GM19239 (cell line): ENCODE measurements around the gene LAP3.
"Not testable (repeated sequence)": the region's sequence is repeated elsewhere in the genome, so short reads cannot be mapped to it uniquely, and the experiment has no call there.

Experiments
- DNase-seq: peaks from one replicate; pipeline ENCODE4 v3.0.0; 2011; ENCODE audit warnings: low spot score; ENCODE audit not compliant: insufficient read length
- FAIRE-seq: peaks from 2 replicates; lab custom pipeline; 2011; peaks lifted over from hg19 to GRCh38; lab: Jason Lieb, UNC

The LAP3 gene

GRCh38 chr4:17560065-17560673 is 16.8 kb upstream of the LAP3 start:
- no peak for FAIRE-seq
- DNase-seq: no peak

GRCh38 chr4:17561195-17561909 is 15.6 kb upstream of the LAP3 start:
- FAIRE-seq (no peak), DNase-seq (no peak)

- DNase-seq (no peak), FAIRE-seq (no peak)
These were observed 14.8 kb upstream of the LAP3 start for GRCh38 chr4:17562157-17562556.

- no peak for FAIRE-seq
- DNase-seq: no peak
These were observed 11.2 kb upstream of the LAP3 start for GRCh38 chr4:17565846-17566245.

GRCh38 chr4:17567271-17567670 is 9.7 kb upstream of the LAP3 start:
- DNase-seq (no peak), FAIRE-seq (no peak)

DNA sequence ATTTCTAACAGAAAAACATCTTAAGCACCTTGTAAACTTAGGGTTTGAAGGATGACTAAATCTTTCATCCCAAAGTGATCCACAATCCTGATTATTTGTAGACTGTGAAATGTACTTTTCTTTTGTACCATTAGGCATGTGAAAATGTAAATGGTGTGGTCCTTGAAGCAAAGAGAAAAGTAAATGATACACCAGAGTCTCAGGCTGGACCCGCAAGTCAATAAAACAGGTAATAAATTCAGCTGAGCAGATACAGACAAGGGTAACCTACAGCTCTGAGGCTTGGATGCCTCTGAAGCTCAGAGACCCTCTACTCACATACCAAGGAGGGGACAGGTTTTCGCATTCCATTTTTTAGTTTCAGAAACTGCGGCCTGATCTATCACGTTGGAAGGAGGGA is 2.8 kb upstream of the LAP3 start:
- DNase-seq (no peak), FAIRE-seq (no peak)

- FAIRE-seq, DNase-seq: not testable (repeated sequence)
These were observed 1.8 kb upstream of the LAP3 start for GRCh38 chr4:17575177-17575576.

DNA sequence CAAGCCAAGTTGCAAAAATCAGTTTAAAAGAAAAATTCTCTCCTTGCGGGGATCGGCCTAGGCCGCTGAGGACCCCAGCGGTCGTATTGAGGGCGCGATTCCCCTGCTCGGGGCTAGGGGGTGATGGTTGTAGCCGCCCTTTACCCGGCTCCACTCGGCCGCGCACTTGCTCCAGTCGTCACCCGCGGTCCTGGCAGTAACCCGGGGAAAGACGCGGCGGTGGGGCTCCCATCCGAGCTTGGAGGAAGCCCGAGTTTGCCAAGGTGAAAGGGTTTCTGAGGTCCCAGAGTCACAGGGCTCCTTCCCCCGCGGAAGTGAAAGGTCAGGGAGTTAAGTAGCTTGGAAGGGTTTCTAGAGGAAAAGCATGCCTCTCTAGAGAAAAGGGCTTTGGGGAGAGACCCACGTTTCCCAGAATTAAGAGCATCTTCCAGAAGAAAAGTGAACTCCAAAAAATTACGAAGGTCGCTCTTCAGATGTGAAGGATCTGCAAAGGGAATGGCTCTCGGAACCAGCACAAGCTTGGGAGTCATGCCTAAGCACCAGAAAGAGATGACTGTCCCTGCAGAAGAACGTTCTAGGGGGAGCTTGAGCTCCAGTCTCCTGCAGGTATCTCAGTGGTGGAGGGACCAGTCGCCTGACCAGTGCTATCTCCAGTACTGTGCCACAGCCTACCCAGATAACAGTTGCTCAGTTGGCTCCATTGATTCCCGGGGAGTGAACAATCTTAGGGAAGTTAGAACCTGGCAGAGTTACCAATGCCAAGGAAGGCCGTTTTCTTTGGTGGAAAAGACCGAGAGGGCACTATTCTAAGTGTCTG is 875 bp downstream of the LAP3 start:
- no peak for FAIRE-seq
- DNase-seq: no peak

GRCh38 chr4:17578482-17578891 is 1.5 kb downstream of the LAP3 start:
- DNase-seq (no peak), FAIRE-seq (peak; percentile 92)

- DNase-seq: no peak
- no peak for FAIRE-seq
These were observed 4.0 kb downstream of the LAP3 start for GRCh38 chr4:17580969-17581368.

GRCh38 chr4:17583276-17583675 is 6.3 kb downstream of the LAP3 start:
- FAIRE-seq (no peak), DNase-seq (no peak)

DNA sequence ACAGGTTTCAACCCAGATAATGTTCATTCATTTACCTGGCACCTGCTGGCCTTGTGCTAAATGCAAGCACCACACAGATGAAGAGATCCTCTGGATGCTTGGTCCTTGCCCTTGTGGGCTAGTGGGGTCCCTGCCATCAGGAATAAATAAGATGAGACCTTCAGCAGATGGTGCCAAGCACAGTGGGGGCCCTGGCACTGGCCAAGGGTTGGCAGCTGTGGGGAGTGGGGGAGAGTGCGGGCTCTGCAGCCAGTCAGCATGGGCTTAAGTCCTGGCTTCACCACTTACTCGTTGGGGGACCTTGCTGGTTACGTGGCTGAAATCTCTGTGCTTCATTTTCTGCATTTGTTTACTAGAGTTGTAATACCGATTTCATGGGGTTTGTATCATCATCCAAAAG is 6.9 kb downstream of the LAP3 start:
- FAIRE-seq (no peak), DNase-seq (no peak)

- DNase-seq: no peak
- FAIRE-seq: peak; percentile 54
These were observed 7.7 kb downstream of the LAP3 start for GRCh38 chr4:17584521-17585213.

DNA sequence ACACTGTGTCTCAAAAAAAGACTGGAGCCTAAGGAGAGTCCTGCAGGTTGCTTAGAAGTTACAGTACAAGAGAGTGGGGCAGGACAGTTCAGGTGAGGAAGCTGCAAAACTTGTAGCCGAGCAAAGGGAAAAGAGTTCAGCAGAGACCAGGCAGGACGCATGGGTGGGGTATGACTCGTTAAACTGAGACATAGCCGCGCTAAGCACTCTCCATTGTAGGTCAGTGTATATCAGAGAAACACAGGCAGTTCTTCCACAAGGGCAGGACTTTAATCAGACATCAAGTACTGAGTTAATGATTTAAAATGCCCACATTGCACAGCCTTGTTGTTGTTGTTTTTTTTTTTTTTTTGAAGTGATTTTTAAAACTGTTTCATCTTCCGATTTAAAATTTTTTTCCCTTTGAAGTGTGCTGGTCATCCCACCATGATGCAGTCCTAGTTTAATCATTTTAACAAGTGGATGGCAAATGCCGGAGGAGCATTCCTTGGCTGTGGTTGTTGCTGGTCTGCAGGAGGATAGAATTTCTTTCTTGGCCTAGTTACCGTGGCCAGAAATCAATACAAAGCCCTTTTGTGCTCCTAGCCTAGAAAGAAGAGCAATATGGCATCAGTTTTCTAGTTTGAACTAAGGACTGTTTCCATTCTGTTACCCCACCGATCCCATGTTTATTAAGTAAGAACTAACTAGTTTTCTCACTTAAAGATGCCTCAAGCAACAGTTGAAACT is 10.3 kb downstream of the LAP3 start:
- FAIRE-seq (no peak), DNase-seq (no peak)

GRCh38 chr4:17589355-17589754 is 12.4 kb downstream of the LAP3 start:
- no peak for FAIRE-seq
- no peak for DNase-seq

GRCh38 chr4:17595471-17596005 is 18.5 kb downstream of the LAP3 start:
- peak; percentile 88 for FAIRE-seq
- peak; percentile 15 for DNase-seq

GRCh38 chr4:17597517-17597916 is 20.5 kb downstream of the LAP3 start:
- DNase-seq (no peak), FAIRE-seq (no peak)

- FAIRE-seq: no peak
- DNase-seq: no peak
These were observed 22.8 kb downstream of the LAP3 start for GRCh38 chr4:17599826-17600225.

DNA sequence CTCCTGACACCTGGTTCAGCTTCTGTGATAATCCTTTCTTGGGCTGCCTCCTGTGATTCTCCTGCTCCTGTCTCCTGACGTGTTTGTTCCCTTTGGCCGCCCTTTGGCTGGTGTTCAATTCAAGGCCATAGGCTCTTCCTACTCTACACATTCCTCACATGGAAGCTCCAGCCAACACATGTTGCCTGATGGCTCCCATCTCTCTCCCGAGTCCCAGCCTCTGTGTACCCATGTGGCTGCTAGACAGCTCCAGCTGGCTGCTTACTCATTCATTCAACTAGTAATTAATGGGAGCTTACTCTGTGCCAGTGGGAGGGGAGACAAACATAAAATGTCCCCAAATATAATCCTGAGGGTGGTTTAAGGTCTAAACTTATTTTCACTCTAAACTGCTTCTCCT is 28.2 kb downstream of the LAP3 start:
- DNase-seq (no peak), FAIRE-seq (no peak)
